OCI-LY3 (cell line): ENCODE results near the gene NHLRC1.

Experiments used
- H2AFZ ChIP-seq: fragments of 200-600, 300-600 bp; shearing (Covaris generic); 2 replicates; pipeline ENCODE4 v1.6.0; 2014; ENCODE audit warnings: antibody characterized with exemption, low read depth, low read length
- H3K27ac ChIP-seq: fragments of 200-600, 300-600 bp; sonication (generic); 2 replicates; pipeline ENCODE4 v1.5.1; 2014; ENCODE audit warnings: mild to moderate bottlenecking, low read length, moderate library complexity, mixed read lengths
- H3K27me3 ChIP-seq: fragments of 200-600, 300-600 bp; sonication (generic); 2 replicates; pipeline ENCODE4 v1.6.1; 2014; ENCODE audit warnings: low read depth, low read length, mixed read lengths
- H3K36me3 ChIP-seq: fragments of 200-600, 300-600 bp; sonication (generic); replicated peaks from 2 replicates; pipeline ENCODE3; 2014; ENCODE audit warnings: low read depth, low read length, mixed read lengths
- H3K4me1 ChIP-seq: fragments of 300-600, 200-600 bp; sonication (generic); 2 replicates; pipeline ENCODE4 v1.6.1; 2014; ENCODE audit warnings: low read length, mixed read lengths
- H3K4me2 ChIP-seq: fragments of 200-600, 300-600 bp; sonication (generic); 2 replicates; pipeline ENCODE4 v1.6.1; 2014; ENCODE audit warnings: low read length, mixed read lengths
- H3K4me3 ChIP-seq: fragments of 300-600, 200-600 bp; sonication (generic); 2 replicates; pipeline ENCODE4 v1.5.1; 2014; ENCODE audit warnings: antibody characterized with exemption, mild to moderate bottlenecking, low read length, moderate library complexity
- H3K79me2 ChIP-seq: fragments of 300-600, 200-600 bp; shearing (Covaris generic); 2 replicates; pipeline ENCODE4 v1.6.1; 2014; ENCODE audit warnings: mild to moderate bottlenecking, low read length, mixed read lengths
- H3K9ac ChIP-seq: fragments of 300-600, 200-600 bp; shearing (Covaris generic); 2 replicates; pipeline ENCODE4 v1.6.0; 2014; ENCODE audit warnings: mild to moderate bottlenecking, low read length, moderate library complexity
- H3K9me3 ChIP-seq: fragments of 200-600, 300-600 bp; shearing (Covaris generic); 2 replicates; pipeline ENCODE4 v1.6.1; 2014; ENCODE audit warnings: low read length, mixed read lengths; ENCODE audit not compliant: insufficient read depth
- H4K20me1 ChIP-seq: fragments of 200-600, 300-600 bp; sonication (generic); 2 replicates; pipeline ENCODE4 v1.6.1; 2016; ENCODE audit warnings: low read length, mixed read lengths; ENCODE audit not compliant: insufficient read depth
- EZH2phosphoT487 ChIP-seq: fragments of 200-600 bp; shearing (Covaris generic); IDR thresholded peaks from 2 replicates; pipeline ENCODE4 v1.6.1; 2018; ENCODE audit warnings: antibody characterized with exemption, mixed run types, low read depth
- TF ChIP-seq, protein P1 (sequence below): fragments of 200-600, 300-600 bp; sonication (generic); IDR thresholded peaks from 2 replicates; pipeline ENCODE4 v1.5.1; 2014; ENCODE audit warnings: antibody characterized with exemption, low read length, low read depth

Gene NHLRC1

DNA sequence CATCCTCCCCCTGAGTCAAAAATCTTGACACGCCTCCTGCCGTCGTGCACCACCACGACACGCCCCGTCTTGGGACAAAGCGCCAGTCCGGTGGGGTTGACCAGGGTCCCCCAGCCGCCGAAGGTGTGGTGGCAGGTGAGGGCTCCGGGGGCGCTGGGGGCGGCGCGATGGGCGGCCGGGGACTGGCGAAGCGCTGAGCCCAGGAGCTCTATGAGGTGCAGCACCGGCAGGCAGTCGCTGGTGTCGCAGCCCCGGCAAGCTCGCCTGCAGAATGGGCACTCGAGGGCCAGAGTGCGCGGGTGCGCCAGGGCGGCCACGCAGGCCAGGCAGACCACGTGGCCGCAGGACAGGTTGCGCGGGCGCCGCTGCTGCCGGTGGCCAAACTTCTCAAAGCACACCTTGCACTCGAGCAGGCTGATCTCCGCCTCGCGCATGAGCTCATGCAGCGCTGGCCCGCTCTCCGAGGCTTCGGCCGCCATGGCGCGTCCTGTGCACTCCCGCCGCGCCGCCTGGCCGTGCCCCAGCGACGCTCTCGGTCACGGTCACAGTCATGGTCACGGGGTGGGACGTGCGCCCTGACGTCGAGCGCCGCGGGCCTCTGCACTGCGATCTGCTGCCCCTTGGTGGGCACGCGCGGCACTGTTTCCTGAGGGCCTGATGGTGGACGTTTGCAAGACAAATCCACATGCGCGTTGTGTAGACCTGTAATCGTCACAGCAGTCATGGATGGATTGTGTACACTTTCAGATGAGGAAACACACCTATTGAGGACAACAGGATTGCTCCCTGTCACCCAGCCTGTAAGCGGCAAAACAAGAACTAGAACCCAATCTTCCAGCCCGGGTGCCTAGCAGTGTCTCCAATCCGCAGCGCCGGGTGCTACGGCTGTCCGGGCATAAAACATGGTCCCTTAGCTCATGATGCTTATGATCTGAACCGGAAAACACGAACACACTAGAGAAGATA lies at the start of gene NHLRC1:
TSS of gene NHLRC1 (minus strand) at position 550 of the 966 bp plus-strand sequence. CDS start at position 479, 71 bp downstream.
- H3K27ac ChIP-seq = no peak within 1 kb of the TSS
- peaks cover 10% of the 10 kb centered on the region for H3K27me3 ChIP-seq
- H3K79me2 ChIP-seq = no peaks in the 10 kb centered on the region
- no peak within 1 kb of the TSS for H2AFZ ChIP-seq
- TF ChIP-seq EZH2phosphoT487 = no peak
- TF ChIP-seq, protein P1, sequence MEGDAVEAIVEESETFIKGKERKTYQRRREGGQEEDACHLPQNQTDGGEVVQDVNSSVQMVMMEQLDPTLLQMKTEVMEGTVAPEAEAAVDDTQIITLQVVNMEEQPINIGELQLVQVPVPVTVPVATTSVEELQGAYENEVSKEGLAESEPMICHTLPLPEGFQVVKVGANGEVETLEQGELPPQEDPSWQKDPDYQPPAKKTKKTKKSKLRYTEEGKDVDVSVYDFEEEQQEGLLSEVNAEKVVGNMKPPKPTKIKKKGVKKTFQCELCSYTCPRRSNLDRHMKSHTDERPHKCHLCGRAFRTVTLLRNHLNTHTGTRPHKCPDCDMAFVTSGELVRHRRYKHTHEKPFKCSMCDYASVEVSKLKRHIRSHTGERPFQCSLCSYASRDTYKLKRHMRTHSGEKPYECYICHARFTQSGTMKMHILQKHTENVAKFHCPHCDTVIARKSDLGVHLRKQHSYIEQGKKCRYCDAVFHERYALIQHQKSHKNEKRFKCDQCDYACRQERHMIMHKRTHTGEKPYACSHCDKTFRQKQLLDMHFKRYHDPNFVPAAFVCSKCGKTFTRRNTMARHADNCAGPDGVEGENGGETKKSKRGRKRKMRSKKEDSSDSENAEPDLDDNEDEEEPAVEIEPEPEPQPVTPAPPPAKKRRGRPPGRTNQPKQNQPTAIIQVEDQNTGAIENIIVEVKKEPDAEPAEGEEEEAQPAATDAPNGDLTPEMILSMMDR = peak; percentile 17; the same call in 1 of the 2 replicates
- H4K20me1 ChIP-seq = no peaks in the 10 kb centered on the region
- H3K4me2 ChIP-seq = no peak within 1 kb of the TSS
- no peak within 1 kb of the TSS for H3K4me3 ChIP-seq
- H3K4me1 ChIP-seq = no peaks in the 10 kb centered on the region
- no peaks in the 10 kb centered on the region for H3K36me3 ChIP-seq
- no peak within 1 kb of the TSS for H3K9ac ChIP-seq
- H3K9me3 ChIP-seq = no peaks in the 10 kb centered on the region

DNA sequence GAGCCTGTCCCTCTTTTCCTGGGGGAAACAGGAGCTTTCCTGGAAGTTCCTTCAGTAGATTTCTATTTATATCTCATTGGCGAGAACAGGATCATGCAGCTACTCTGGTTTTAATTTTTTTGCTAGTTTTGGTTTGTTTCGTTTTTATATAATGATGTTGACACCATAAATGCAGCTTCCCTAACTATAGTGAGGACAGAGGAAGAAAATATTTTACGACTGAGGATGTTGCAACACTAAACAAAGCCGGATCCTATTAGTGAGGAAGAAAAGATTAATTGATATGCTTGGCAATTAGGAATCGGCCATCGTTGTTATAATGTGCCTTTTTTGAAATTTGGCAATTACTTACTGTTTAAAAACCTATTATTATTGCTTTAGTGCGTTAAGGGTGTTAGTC lies 49.4 kb upstream of the NHLRC1 start:
- no peaks in the 10 kb centered on the region for H3K27me3 ChIP-seq
- H3K79me2 ChIP-seq = no peaks in the 10 kb centered on the region
- TF ChIP-seq EZH2phosphoT487 = no peak
- TF ChIP-seq, protein P1 = no peak
- H3K9me3 ChIP-seq = no peaks in the 10 kb centered on the region
- no peaks in the 10 kb centered on the region for H4K20me1 ChIP-seq
- no peak overlapping the region for H3K9ac ChIP-seq
- no peak overlapping the region for H3K4me3 ChIP-seq
- H3K36me3 ChIP-seq = peaks cover 14% of the 10 kb centered on the region
- H3K4me2 ChIP-seq = no peak overlapping the region
- H2AFZ ChIP-seq = no peak overlapping the region
- no peak overlapping the region for H3K27ac ChIP-seq
- no peaks in the 10 kb centered on the region for H3K4me1 ChIP-seq

DNA sequence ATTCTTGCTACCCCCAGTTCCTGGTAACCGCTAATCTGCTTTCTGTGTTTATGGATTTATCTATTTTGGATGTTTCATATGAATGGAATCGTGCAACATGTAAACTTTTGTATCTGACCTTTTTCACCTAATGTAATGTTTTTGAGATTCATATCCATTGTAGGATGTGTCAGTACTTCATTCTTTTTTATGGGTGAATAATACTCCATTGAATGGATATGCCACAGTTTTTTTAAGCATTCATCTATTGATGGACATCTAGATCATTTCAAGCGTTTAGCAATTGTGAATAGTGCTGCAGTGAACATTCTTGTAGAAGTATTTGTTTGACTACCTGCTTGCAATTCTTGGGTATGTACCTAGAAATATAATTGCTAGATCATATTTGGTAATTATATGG lies 45.8 kb upstream of the NHLRC1 start:
- no peaks in the 10 kb centered on the region for H3K9me3 ChIP-seq
- no peak overlapping the region for H2AFZ ChIP-seq
- H3K4me3 ChIP-seq = no peak overlapping the region
- H3K9ac ChIP-seq = no peak overlapping the region
- H3K79me2 ChIP-seq = no peaks in the 10 kb centered on the region
- no peak overlapping the region for H3K4me2 ChIP-seq
- H3K27ac ChIP-seq = no peak overlapping the region
- peaks cover 14% of the 10 kb centered on the region for H3K36me3 ChIP-seq
- TF ChIP-seq EZH2phosphoT487 = no peak
- TF ChIP-seq, protein P1 = no peak
- H3K27me3 ChIP-seq = no peaks in the 10 kb centered on the region
- no peaks in the 10 kb centered on the region for H3K4me1 ChIP-seq
- no peaks in the 10 kb centered on the region for H4K20me1 ChIP-seq

DNA sequence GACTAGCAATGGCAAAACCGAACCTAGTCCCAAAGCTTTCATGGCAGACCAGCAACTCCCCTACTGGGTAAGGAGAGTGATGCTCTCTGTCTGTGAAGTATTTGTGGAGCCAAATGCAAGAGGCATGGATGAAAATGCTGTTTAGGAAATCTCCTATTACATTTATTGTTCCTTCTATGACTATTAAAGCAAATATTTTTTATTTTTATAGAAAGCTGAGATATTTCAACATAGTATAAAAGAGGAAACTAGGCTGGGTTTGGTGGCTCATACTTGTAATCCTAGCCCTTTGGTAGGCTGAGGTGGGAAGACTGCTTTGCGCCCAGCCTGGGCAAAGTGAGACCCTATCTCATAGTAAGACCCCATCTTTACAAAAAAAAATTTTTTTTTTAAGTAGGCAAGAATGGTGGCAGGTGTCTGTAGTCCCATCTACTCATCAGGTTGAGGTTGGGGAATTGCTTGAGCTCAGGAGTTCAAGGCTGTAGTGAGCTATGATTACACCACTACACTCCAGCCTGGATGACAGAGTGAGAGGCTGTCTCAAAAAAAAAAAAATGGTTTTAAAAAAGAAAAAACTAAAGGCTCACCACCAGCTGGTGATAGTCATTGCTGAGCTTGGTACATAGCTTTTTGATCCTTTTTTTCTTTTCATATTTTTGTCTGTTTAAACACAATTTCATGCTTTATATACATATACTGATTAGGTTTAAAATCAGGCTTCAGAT lies 44.0 kb upstream of the NHLRC1 start:
- H3K36me3 ChIP-seq = peaks cover 14% of the 10 kb centered on the region
- H3K9ac ChIP-seq = no peak overlapping the region
- no peak overlapping the region for H3K4me3 ChIP-seq
- H3K27me3 ChIP-seq = no peaks in the 10 kb centered on the region
- no peak for TF ChIP-seq EZH2phosphoT487
- no peaks in the 10 kb centered on the region for H4K20me1 ChIP-seq
- no peak overlapping the region for H3K4me2 ChIP-seq
- H3K27ac ChIP-seq = no peak overlapping the region
- H3K79me2 ChIP-seq = no peaks in the 10 kb centered on the region
- no peaks in the 10 kb centered on the region for H3K4me1 ChIP-seq
- H3K9me3 ChIP-seq = no peaks in the 10 kb centered on the region
- H2AFZ ChIP-seq = no peak overlapping the region
